Muscle of arm (tissue), 12 donors: Measurements from ENCODE around the gene P2RX7. TPM values are rescaled to one million over a fixed set of nuclear protein-coding genes. Genes with fewer than 3 reads are reported as not detected.
"Not testable (repeated sequence)": the region's sequence is repeated elsewhere in the genome, so short reads cannot be mapped to it uniquely, and the experiment has no call there.

Experiments used
- DNase-seq: peaks from one replicate; pipeline ENCODE4 v3.0.0-alpha.2; 2013
- polyA plus RNA-seq, 12 donors: library from polyadenylated mRNA; unstranded; fragments of 120-200 nt; gene quantifications; one replicate each; pipeline ENCODE4 v1.2.1, GENCODE V29; 2013; ENCODE audit not compliant: insufficient read length in 12 of 12

Gene P2RX7
- polyA plus RNA-seq, 12 donors, result 1.0 to 6.3 (median 1.6) TPM; not detected in 2

GRCh38 chr12:121133838-121134237, 1.2 kb downstream of the P2RX7 start:
- no peak for DNase-seq

GRCh38 chr12:121135320-121135719, 2.6 kb downstream of the P2RX7 start:
- no peak for DNase-seq

GRCh38 chr12:121137512-121137911, 4.8 kb downstream of the P2RX7 start:
- no peak for DNase-seq

- DNase-seq, result no peak
These were observed 5.6 kb downstream of the P2RX7 start for GRCh38 chr12:121138284-121138683.

- DNase-seq, result no peak
These were observed 6.6 kb downstream of the P2RX7 start for GRCh38 chr12:121139286-121139685.

- DNase-seq, result no peak
These were observed 9.7 kb downstream of the P2RX7 start for GRCh38 chr12:121142171-121142950.

- no peak for DNase-seq
These were observed 11.8 kb downstream of the P2RX7 start for GRCh38 chr12:121144416-121144914.

GRCh38 chr12:121145221-121145620, 12.5 kb downstream of the P2RX7 start:
- no peak for DNase-seq

GRCh38 chr12:121149289-121149688, 16.6 kb downstream of the P2RX7 start:
- DNase-seq, result not testable (repeated sequence)

- no peak for DNase-seq
These were observed 22.2 kb downstream of the P2RX7 start for GRCh38 chr12:121154793-121155375.

GRCh38 chr12:121156365-121156764, 23.7 kb downstream of the P2RX7 start:
- no peak for DNase-seq

- DNase-seq, result no peak
These were observed 25.4 kb downstream of the P2RX7 start for GRCh38 chr12:121158085-121158484.

GRCh38 chr12:121158728-121159351, 26.2 kb downstream of the P2RX7 start:
- not testable (repeated sequence) for DNase-seq

- no peak for DNase-seq
These were observed 27.0 kb downstream of the P2RX7 start for GRCh38 chr12:121159467-121160307.

GRCh38 chr12:121162384-121162783, 29.7 kb downstream of the P2RX7 start:
- DNase-seq, result no peak

- no peak for DNase-seq
These were observed 30.3 kb downstream of the P2RX7 start for GRCh38 chr12:121162985-121163384.

GRCh38 chr12:121164839-121165238, 32.2 kb downstream of the P2RX7 start:
- DNase-seq, result not testable (repeated sequence)

- no peak for DNase-seq
These were observed 32.6 kb downstream of the P2RX7 start for GRCh38 chr12:121165316-121165715.

- no peak for DNase-seq
These were observed 33.7 kb downstream of the P2RX7 start for GRCh38 chr12:121166356-121166755.

GRCh38 chr12:121167232-121167820, 34.6 kb downstream of the P2RX7 start:
- peak; percentile 30 for DNase-seq

GRCh38 chr12:121167951-121168350, 35.3 kb downstream of the P2RX7 start:
- DNase-seq, result no peak
